DOHH2 (cell line): ENCODE results near the gene MYO5A.

Experiments used
- CTCF ChIP-seq: fragments of 200-600 bp; sonication (generic); IDR thresholded peaks from one replicate; pipeline ENCODE4 v1.5.1; 2014; ENCODE audit warnings: antibody characterized with exemption, mild to moderate bottlenecking, low read depth, low read length; ENCODE audit not compliant: poor library complexity, severe bottlenecking
- EZH2phosphoT487 ChIP-seq: fragments of 200-600 bp; sonication (generic); IDR thresholded peaks from 2 replicates; pipeline ENCODE4 v1.6.1; 2017; ENCODE audit warnings: borderline replicate concordance, mild to moderate bottlenecking, antibody characterized with exemption, low read length, moderate library complexity, mixed read lengths

GRCh38 chr15:52257734-52258062 lies 271.0 kb downstream of the MYO5A start:
- TF ChIP-seq CTCF (no peak), EZH2phosphoT487 (no peak)
